Keratinocyte (primary cell): ENCODE results near the gene C20orf141. TPM values are rescaled to one million over a fixed set of nuclear protein-coding genes. Genes with fewer than 3 reads are reported as not detected.
"Not testable (repeated sequence)": the region's sequence is repeated elsewhere in the genome, so short reads cannot be mapped to it uniquely, and the experiment has no call there.

Experiments
- DNase-seq: peaks from one replicate; pipeline ENCODE4 v3.0.0-alpha.2; 2011; ENCODE audit warnings: low read depth, missing footprints, low spot score
- FAIRE-seq: peaks from 2 replicates; lab custom pipeline; 2011; peaks lifted over from hg19 to GRCh38; lab: Jason Lieb, UNC
- H2AFZ ChIP-seq: 2 replicates; pipeline ENCODE4 v1.6.0; 2012; ENCODE audit warnings: low read length, control low read depth, inconsistent platforms; ENCODE audit not compliant: control insufficient read depth
- H3K27ac ChIP-seq: 2 replicates; pipeline ENCODE4 v1.5.1; 2011; ENCODE audit warnings: low read length; ENCODE audit not compliant: control insufficient read depth, insufficient read depth
- H3K27me3 ChIP-seq: 3 replicates; pipeline ENCODE4 v1.6.0; 2011; ENCODE audit warnings: low read length; ENCODE audit not compliant: control insufficient read depth, insufficient read depth; ENCODE audit errors: extremely low read depth
- H3K36me3 ChIP-seq, 2 experiments: 2 replicates in 1 of 2; 3 replicates in 1 of 2; pipeline ENCODE4 v1.5.1; 2011; ENCODE audit warnings: low read length in 2 of 2, mild to moderate bottlenecking in 1 of 2; ENCODE audit not compliant: control insufficient read depth in 2 of 2, insufficient read depth in 2 of 2; ENCODE audit errors: extremely low read depth in 1 of 2
- H3K4me1 ChIP-seq: 3 replicates; pipeline ENCODE4 v1.5.1; 2011; ENCODE audit warnings: low read length; ENCODE audit not compliant: control insufficient read depth, insufficient read depth; ENCODE audit errors: extremely low read depth
- H3K4me2 ChIP-seq: 3 replicates; pipeline ENCODE4 v1.6.0; 2011; ENCODE audit warnings: low read depth, low read length; ENCODE audit not compliant: control insufficient read depth, insufficient read depth; ENCODE audit errors: extremely low read depth
- H3K4me3 ChIP-seq, 3 experiments: fragments of 200-600 bp in 1 of 3; sonication (generic) in 1 of 3; 2 replicates in 2 of 3; 3 replicates in 1 of 3; pipeline ENCODE4 v1.5.1; 2011 to 2016; ENCODE audit warnings: low read length in 3 of 3, mild to moderate bottlenecking in 3 of 3, control low read depth in 2 of 3, inconsistent platforms in 1 of 3, low read depth in 1 of 3, mixed read lengths in 1 of 3, mixed run types in 1 of 3, moderate library complexity in 1 of 3; ENCODE audit not compliant: control insufficient read depth in 2 of 3, insufficient read depth in 2 of 3; ENCODE audit errors: extremely low read depth in 1 of 3
- H3K79me2 ChIP-seq: 2 replicates; pipeline ENCODE4 v1.6.0; 2012; ENCODE audit warnings: low read length; ENCODE audit not compliant: control insufficient read depth, insufficient read depth
- H3K9ac ChIP-seq: 3 replicates; pipeline ENCODE4 v1.6.0; 2011; ENCODE audit warnings: low read length; ENCODE audit not compliant: control insufficient read depth, insufficient read depth; ENCODE audit errors: extremely low read depth
- H3K9me1 ChIP-seq: 3 replicates; pipeline ENCODE4 v1.6.0; 2011; ENCODE audit warnings: low read length; ENCODE audit not compliant: control insufficient read depth, insufficient read depth; ENCODE audit errors: extremely low read depth
- H3K9me3 ChIP-seq: 2 replicates; pipeline ENCODE4 v1.5.1; 2012; ENCODE audit warnings: low read depth, low read length; ENCODE audit not compliant: control insufficient read depth
- H4K20me1 ChIP-seq: 3 replicates; pipeline ENCODE4 v1.6.0; 2011; ENCODE audit warnings: low read length; ENCODE audit not compliant: control insufficient read depth, insufficient read depth; ENCODE audit errors: extremely low read depth
- EZH2 ChIP-seq: IDR thresholded peaks from one replicate; pipeline ENCODE4 v1.6.1; 2012; ENCODE audit warnings: inconsistent platforms, mild to moderate bottlenecking, low read length, moderate library complexity
- dilution Hi-C: fragments of 300-500 bp; cut with MboI; formaldehyde crosslinking; loops from one replicate; pipeline ENCODE4 v1.7.0; 2020; ENCODE audit warnings: low sequenced_read_pairs; ENCODE audit not compliant: extremely low pct_ligation_motif_present
- polyA plus RNA-seq, 5 experiments: library from polyadenylated mRNA; depleted of rRNA in 3 of 5; stranded (reverse) in 3 of 5; stranded (forward) in 1 of 5; unstranded in 1 of 5; fragments of >200 nt; gene quantifications; 1 replicate in 1 of 5; 2 replicates in 3 of 5; 3 replicates in 1 of 5; pipeline versions ENCODE4 v1.2.1 to v1.2.3, GENCODE V29; 2011 to 2012; ENCODE audit warnings: missing spikeins in 2 of 5, low read depth in 1 of 5, low replicate concordance in 1 of 5
- TF ChIP-seq, protein P1 (sequence below), 3 experiments: IDR thresholded peaks in 1 of 3; conservative IDR thresholded peaks in 1 of 3; optimal IDR thresholded peaks in 1 of 3; 2 replicates in 2 of 3; 3 replicates in 1 of 3; pipeline versions ENCODE3 to v1.5.1; 2011; ENCODE audit warnings: low read length in 3 of 3, mild to moderate bottlenecking in 3 of 3, moderate library complexity in 2 of 3, control low read depth in 1 of 3, inconsistent platforms in 1 of 3; ENCODE audit not compliant: insufficient read depth in 2 of 3; ENCODE audit errors: extremely low read depth in 1 of 3

C20orf141 gene
- polyA plus RNA-seq, 1 donor (not counting 4 experiments of a cell fraction or from before 2014, with no cell fraction given), result not detected

DNA sequence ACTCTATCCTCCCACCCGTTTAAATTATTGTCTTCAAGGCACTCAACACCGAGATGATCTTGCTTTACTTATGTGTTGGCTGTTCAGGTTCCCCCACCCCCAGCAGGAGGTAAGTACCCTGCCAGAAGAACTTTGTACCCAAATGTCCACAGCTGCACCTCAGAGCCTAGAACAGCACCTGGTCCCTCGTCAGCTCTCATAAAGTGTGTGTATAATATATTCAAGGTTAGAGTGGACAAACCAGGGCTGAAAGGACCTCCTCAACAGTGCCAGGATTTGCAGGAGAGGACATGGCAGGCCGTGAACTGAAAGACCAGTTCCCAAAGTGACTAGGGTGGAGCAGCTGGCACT is 8.5 kb upstream of the C20orf141 start:
- Histone ChIP-seq H3K9me1 (no peaks in the 10 kb centered on the region), H3K79me2 (no peaks in the 10 kb centered on the region), H2AFZ (no peak overlapping the region), H3K9ac (no peak overlapping the region), H4K20me1 (no peaks in the 10 kb centered on the region), H3K36me3 (no peaks in the 10 kb centered on the region), H3K4me3 (no peak overlapping the region), H3K27ac (no peak overlapping the region), H3K27me3 (peaks cover 65% of the 10 kb centered on the region), H3K4me1 (no peaks in the 10 kb centered on the region), H3K9me3 (peaks cover 2% of the 10 kb centered on the region), H3K4me2 (no peak overlapping the region)
- FAIRE-seq, result no peak
- no peak for TF ChIP-seq EZH2
- TF ChIP-seq, protein P1, sequence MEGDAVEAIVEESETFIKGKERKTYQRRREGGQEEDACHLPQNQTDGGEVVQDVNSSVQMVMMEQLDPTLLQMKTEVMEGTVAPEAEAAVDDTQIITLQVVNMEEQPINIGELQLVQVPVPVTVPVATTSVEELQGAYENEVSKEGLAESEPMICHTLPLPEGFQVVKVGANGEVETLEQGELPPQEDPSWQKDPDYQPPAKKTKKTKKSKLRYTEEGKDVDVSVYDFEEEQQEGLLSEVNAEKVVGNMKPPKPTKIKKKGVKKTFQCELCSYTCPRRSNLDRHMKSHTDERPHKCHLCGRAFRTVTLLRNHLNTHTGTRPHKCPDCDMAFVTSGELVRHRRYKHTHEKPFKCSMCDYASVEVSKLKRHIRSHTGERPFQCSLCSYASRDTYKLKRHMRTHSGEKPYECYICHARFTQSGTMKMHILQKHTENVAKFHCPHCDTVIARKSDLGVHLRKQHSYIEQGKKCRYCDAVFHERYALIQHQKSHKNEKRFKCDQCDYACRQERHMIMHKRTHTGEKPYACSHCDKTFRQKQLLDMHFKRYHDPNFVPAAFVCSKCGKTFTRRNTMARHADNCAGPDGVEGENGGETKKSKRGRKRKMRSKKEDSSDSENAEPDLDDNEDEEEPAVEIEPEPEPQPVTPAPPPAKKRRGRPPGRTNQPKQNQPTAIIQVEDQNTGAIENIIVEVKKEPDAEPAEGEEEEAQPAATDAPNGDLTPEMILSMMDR (optimal IDR thresholded peaks at IDR 0.05 in 1 of 3, IDR thresholded peaks at IDR 0.05 in 1 of 3, conservative IDR thresholded peaks at IDR 0.05 in 1 of 3; ENCODE audit: extremely low read depth in 1 of 3, insufficient read depth in 2 of 3, low read length in 3 of 3), result no peak
- dilution Hi-C loops, result no loop called here
- no peak for DNase-seq

DNA sequence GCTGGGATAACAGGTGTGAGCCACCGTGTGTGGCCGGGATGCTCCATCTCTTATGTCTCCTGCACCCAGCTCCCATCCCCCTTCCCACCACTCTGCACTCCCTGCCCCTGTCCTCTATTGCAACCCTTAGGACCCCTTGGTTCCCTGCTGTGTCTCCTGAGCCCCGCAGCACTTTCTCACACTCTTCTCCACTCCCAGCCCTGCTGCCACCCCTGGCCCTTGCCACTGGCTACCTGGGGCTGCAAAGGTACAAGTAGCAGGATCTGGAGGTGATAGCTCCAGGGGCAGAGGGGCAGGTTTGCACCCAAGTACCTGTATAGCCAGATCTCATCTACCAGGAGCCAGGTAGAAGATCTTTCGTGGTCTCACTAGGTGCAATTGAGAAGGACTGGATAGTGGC is 7.8 kb upstream of the C20orf141 start:
- H3K4me3 ChIP-seq, result no peak overlapping the region
- TF ChIP-seq, protein P1 (optimal IDR thresholded peaks at IDR 0.05 in 1 of 3, IDR thresholded peaks at IDR 0.05 in 1 of 3, conservative IDR thresholded peaks at IDR 0.05 in 1 of 3; ENCODE audit: extremely low read depth in 1 of 3, insufficient read depth in 2 of 3, low read length in 3 of 3), result no peak
- TF ChIP-seq EZH2, result no peak
- H3K27ac ChIP-seq, result no peak overlapping the region
- dilution Hi-C loops, result no loop called here
- peaks cover 58% of the 10 kb centered on the region for H3K27me3 ChIP-seq
- no peak overlapping the region for H3K4me2 ChIP-seq
- no peak for FAIRE-seq
- H2AFZ ChIP-seq, result no peak overlapping the region
- no peak for DNase-seq
- no peaks in the 10 kb centered on the region for H3K36me3 ChIP-seq
- no peaks in the 10 kb centered on the region for H3K9me1 ChIP-seq
- no peaks in the 10 kb centered on the region for H3K4me1 ChIP-seq
- no peaks in the 10 kb centered on the region for H3K79me2 ChIP-seq
- H4K20me1 ChIP-seq, result no peaks in the 10 kb centered on the region
- H3K9ac ChIP-seq, result no peak overlapping the region
- peaks cover 1% of the 10 kb centered on the region for H3K9me3 ChIP-seq

DNA sequence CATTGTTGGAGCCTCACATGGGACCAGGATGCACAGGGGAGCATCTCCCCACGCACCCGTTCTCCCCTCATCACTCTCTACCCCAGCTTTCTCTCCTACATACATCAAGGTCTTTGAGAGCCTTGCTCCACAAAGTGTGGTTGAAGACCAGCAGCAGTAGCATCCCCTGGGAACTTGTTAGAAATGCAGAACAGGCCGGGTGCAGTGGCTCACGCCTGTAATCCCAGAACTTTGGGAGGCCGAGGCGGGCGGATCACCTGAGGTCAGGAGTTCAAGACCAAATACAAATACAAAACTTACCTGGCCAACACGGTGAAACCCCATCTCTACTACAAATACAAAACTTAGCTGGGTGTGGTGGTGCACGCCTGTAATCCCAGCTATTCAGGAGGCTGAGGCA is 6.9 kb upstream of the C20orf141 start:
- DNase-seq, H3K9ac ChIP-seq, H3K36me3 ChIP-seq, FAIRE-seq, H4K20me1 ChIP-seq, H3K79me2 ChIP-seq, H3K9me3 ChIP-seq, H2AFZ ChIP-seq, H3K4me2 ChIP-seq, H3K9me1 ChIP-seq, H3K4me3 ChIP-seq, H3K27ac ChIP-seq, dilution Hi-C loops, H3K4me1 ChIP-seq: not testable (repeated sequence)
- peaks cover 50% of the 10 kb centered on the region for H3K27me3 ChIP-seq
